C4-2B (cell line): Measurements from ENCODE around the gene SRCIN1.

Source experiments
- CTCF ChIP-seq: fragments of 450-650 bp; conservative IDR thresholded peaks from 2 replicates; pipeline ENCODE4 v1.5.1; 2017; ENCODE audit warnings: mild to moderate bottlenecking
- ZFX ChIP-seq: fragments of 450-650 bp; IDR thresholded peaks from 2 replicates; pipeline ENCODE4 v1.6.1; 2017

GRCh38 chr17:38512473-38513058 lies 93.2 kb downstream of the SRCIN1 start:
- TF ChIP-seq CTCF (no peak), ZFX (no peak)
